EL (cell line): Measurements from ENCODE around the gene ABCB1.
"Not testable (repeated sequence)": the region's sequence is repeated elsewhere in the genome, so short reads cannot be mapped to it uniquely, and the experiment has no call there.

Source experiments
- DNase-seq: peaks from one replicate; pipeline ENCODE4 v3.0.0-alpha.2; 2016

The ABCB1 gene

DNA sequence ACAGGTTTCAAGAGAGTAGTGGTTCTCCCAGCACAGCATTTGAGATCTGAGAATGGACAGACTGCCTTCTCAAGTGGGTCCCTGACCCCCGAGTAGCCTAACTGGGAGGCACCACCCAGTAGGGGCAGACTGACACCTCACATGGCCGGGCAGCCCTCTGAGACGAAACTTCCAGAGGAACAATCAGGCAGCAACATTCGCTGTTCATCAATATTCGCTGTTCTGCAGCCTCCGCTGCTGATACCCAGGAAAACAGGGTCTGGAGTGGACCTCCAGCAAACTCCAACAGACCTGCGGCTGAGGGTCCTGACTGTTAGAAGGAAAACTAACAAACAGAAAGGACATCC is 135.2 kb downstream of the ABCB1 start:
- not testable (repeated sequence) for DNase-seq

DNA sequence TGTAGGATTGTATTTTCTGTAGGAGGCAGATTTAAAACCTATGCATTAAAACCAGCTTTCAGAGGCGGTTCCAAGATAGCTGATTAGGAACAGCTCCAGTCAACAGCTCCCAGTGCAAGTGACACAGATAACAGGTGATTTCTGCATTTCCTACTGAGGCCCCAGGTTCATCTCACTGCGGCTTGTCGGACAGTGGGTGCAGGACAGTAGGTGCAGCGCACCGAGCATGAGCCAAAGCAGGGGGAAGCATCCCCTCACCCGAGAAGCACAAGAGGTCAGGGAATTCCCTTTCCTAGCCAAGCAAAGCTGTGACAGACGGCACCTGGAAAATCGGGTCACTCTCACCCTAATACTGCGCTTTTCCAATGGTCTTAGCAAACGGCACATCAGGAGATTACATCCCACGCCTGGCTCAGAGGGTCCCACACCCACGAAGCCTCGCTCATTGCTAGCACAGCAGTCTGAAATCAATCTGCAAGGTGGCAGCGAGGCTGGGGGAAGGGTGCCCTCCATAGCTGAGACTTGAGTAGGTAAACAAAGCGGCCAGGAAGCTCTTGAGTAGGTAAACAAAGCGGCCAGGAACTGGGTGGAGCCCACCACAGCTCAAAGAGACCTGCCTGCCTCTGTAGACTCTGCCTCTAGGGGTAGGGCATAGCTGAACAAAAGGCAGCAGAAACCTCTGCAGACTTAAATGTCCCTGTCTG is 135.7 kb downstream of the ABCB1 start:
- not testable (repeated sequence) for DNase-seq

GRCh38 chr7:87463982-87464381 is 136.7 kb downstream of the ABCB1 start:
- DNase-seq: no peak

- DNase-seq: not testable (repeated sequence)
Observed at GRCh38 chr7:87460444-87460843, 140.2 kb downstream of the ABCB1 start.

DNA sequence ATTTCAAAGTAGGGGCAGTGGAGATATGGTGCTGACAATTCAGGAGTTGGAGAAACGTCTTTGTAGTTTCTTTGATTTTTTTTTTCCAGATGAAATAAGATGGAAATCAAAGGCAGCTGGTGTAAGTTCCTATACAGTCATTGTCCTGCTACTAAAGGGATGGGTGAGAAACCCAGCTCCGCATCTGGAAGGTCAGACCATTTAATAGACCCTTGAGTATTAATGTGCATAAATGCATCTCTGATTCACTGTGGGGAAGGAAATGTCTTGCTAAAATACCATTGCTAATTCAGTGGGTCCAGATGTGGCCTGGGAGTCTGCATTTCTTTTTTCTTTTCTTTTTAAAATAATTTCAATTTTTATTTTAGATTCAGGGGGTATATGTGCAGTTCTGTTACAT is 140.7 kb downstream of the ABCB1 start:
- DNase-seq: no peak

DNA sequence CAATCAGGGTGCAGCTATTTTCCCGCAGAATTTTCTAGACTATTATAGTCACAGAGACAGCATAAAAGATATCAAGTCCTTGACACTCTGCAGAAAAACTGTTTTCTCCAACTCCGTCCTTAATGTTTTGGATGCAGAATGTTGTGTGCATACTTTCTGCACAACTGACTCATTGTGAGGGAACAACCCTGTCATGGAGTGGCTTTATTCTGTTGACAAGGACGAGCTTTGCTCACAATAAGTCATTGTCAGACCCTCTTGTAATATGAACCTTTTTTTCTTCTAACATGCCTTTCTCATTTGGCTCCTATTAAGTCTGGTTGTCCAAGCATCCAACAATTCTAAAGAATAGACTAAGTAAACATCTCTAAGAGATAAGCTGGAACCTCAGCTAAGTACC is 142.5 kb downstream of the ABCB1 start:
- no peak for DNase-seq

GRCh38 chr7:87456247-87456646 is 144.4 kb downstream of the ABCB1 start:
- no peak for DNase-seq
